ENCODE data around the gene HNRNPDL. TPM values are rescaled to one million over a fixed set of nuclear protein-coding genes. Genes with fewer than 3 reads are reported as not detected.

HNRNPDL gene
- total RNA-seq, 1 experiment from 2014 or later = 472 TPM

DNA sequence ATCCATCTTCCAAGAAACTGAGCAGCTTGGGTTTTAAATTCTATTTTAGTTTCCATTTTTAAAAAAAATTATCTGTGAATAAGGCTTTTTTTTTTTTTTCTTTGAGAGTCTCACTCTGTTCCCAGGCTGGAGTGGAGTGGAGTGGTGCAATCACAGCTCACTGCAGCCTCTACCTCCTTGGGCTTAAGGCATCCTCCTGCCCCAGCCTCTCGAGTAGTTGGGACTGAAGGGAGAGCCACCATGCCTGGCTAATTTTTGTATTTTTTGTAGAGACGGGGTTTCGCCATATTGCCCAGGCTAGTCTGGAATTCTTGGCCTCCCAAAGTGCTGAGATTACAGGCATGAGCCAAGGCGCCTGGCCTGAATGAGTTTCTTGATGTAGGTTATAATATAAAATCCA lies 1.6 kb upstream of the HNRNPDL start:
- H3K14ac ChIP-seq (ENCODE audit: insufficient read depth, low read length) = no peak overlapping the region
- Mint-ChIP-seq H3K27ac (no peak overlapping the region), H3K36me3 (ENCODE audit: insufficient read depth in 1 of 3, low read depth in 3 of 3) (peaks cover 51 to 76% (median 58%) of the 10 kb centered on the region in 3 experiments), H3K4me1 (peaks cover 34 to 49% of the 10 kb centered on the region in 2 experiments), H3K4me3 (peak overlapping the region; percentile 97 to 100), H3K27me3 (ENCODE audit: low read depth) (peaks cover 4% of the 10 kb centered on the region; the same call in 1 of the 2 replicates), H3K9me3 (peaks cover 0 to 4% of the 10 kb centered on the region in 2 experiments; a peak in 2 of 5 replicates)
- H3K18ac ChIP-seq (ENCODE audit: insufficient read length, low read depth, low read length) = no peak overlapping the region
- peaks cover 75% of the 10 kb centered on the region for H3K79me2 ChIP-seq (ENCODE audit: insufficient read depth, low read length)
- H3K4me1 ChIP-seq (ENCODE audit: insufficient read depth, low read length) = no peaks in the 10 kb centered on the region
- no peak overlapping the region for H4K91ac ChIP-seq (ENCODE audit: insufficient read length, low read depth, low read length)
- peak overlapping the region; percentile 99 for H3K4me2 ChIP-seq (ENCODE audit: insufficient read depth, insufficient read length, low read length)
- no peak overlapping the region for H3T11ph ChIP-seq (ENCODE audit: low read length)
- no peak overlapping the region for H4K5ac ChIP-seq (ENCODE audit: insufficient read length, low read depth, low read length)
- H4K20me1 ChIP-seq (ENCODE audit: control insufficient read depth, insufficient read depth, insufficient read length) = no peaks in the 10 kb centered on the region
- H3K9me3 ChIP-seq (ENCODE audit: control insufficient read depth, low read depth, low read length) = no peaks in the 10 kb centered on the region
- peaks cover 6% of the 10 kb centered on the region for H3K23me2 ChIP-seq (ENCODE audit: insufficient read length, low read depth, low read length, poor library complexity, severe bottlenecking)
- no peak overlapping the region for H2BK15ac ChIP-seq (ENCODE audit: low read depth, low read length)
- TF ChIP-seq, protein P1, sequence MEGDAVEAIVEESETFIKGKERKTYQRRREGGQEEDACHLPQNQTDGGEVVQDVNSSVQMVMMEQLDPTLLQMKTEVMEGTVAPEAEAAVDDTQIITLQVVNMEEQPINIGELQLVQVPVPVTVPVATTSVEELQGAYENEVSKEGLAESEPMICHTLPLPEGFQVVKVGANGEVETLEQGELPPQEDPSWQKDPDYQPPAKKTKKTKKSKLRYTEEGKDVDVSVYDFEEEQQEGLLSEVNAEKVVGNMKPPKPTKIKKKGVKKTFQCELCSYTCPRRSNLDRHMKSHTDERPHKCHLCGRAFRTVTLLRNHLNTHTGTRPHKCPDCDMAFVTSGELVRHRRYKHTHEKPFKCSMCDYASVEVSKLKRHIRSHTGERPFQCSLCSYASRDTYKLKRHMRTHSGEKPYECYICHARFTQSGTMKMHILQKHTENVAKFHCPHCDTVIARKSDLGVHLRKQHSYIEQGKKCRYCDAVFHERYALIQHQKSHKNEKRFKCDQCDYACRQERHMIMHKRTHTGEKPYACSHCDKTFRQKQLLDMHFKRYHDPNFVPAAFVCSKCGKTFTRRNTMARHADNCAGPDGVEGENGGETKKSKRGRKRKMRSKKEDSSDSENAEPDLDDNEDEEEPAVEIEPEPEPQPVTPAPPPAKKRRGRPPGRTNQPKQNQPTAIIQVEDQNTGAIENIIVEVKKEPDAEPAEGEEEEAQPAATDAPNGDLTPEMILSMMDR (conservative IDR thresholded peaks at IDR 0.05) = no peak
- no peak overlapping the region for H2BK5ac ChIP-seq (ENCODE audit: insufficient read length, low read length)
- no CpG with 5 or more reads among the region's 4 CpGs for WGBS (ENCODE audit: extremely low coverage, insufficient read length, low lambda C conversion rate)
- DNase-seq = no peak
- H3K9ac ChIP-seq (ENCODE audit: extremely low read depth, insufficient read length, low read length) = no peak overlapping the region
- no peak overlapping the region for H3K23ac ChIP-seq (ENCODE audit: insufficient read length, low read depth, low read length)
- H2BK120ac ChIP-seq (ENCODE audit: low read depth, low read length, poor library complexity, severe bottlenecking) = no peak overlapping the region
- H2BK12ac ChIP-seq (ENCODE audit: insufficient read length, low read depth, low read length) = no peak overlapping the region
- no peak overlapping the region for H3K56ac ChIP-seq (ENCODE audit: insufficient read length, low read depth, low read length)
- no peak overlapping the region for H4K8ac ChIP-seq (replicated peaks; ENCODE audit: insufficient read length, low read depth, low read length)
- H3K4ac ChIP-seq (ENCODE audit: low read depth, low read length) = no peak overlapping the region
- H3K27ac ChIP-seq (ENCODE audit: insufficient read length, low read depth, low read length) = no peak overlapping the region
- no peak overlapping the region for H2BK20ac ChIP-seq (ENCODE audit: low read depth, low read length, poor library complexity, severe bottlenecking)
- no peaks in the 10 kb centered on the region for H3K79me1 ChIP-seq (ENCODE audit: insufficient read depth, low read depth, low read length, poor library complexity, severe bottlenecking)
- no peak overlapping the region for H2AK5ac ChIP-seq (ENCODE audit: insufficient read length, low read length)
- H3K27me3 ChIP-seq (ENCODE audit: insufficient read depth, low read length) = no peaks in the 10 kb centered on the region
- H2AFZ ChIP-seq (ENCODE audit: low read length) = no peak overlapping the region
